HEK293T (cell line): ENCODE results near the gene MTMR10.

ENCODE experiments used
- ARNT ChIP-seq: fragments of 450-650 bp; IDR thresholded peaks from 2 replicates; pipeline ENCODE4 v1.6.1; 2017; ENCODE audit warnings: mild to moderate bottlenecking
- BHLHE40 ChIP-seq: fragments of 450-650 bp; IDR thresholded peaks from 2 replicates; pipeline ENCODE4 v1.6.1; 2016; ENCODE audit warnings: mild to moderate bottlenecking, moderate library complexity, borderline replicate concordance
- CTBP1 ChIP-seq: fragments of 450-650 bp; IDR thresholded peaks from 2 replicates; pipeline ENCODE4 v1.6.1; 2016; ENCODE audit warnings: borderline replicate concordance
- ELF4 ChIP-seq: fragments of 450-650 bp; IDR thresholded peaks from 2 replicates; pipeline ENCODE4 v1.6.1; 2017; ENCODE audit warnings: antibody characterized with exemption
- FOXA1 ChIP-seq: fragments of 450-650 bp; IDR thresholded peaks from 2 replicates; pipeline ENCODE4 v1.6.1; 2016; ENCODE audit warnings: mild to moderate bottlenecking
- FOXK2 ChIP-seq: fragments of 450-650 bp; IDR thresholded peaks from 2 replicates; pipeline ENCODE4 v1.6.1; 2016; ENCODE audit warnings: mild to moderate bottlenecking
- FOXM1 ChIP-seq: fragments of 450-650 bp; IDR thresholded peaks from 2 replicates; pipeline ENCODE4 v1.6.1; 2017; ENCODE audit warnings: mild to moderate bottlenecking, borderline replicate concordance
- LEF1 ChIP-seq: fragments of 450-650 bp; IDR thresholded peaks from 2 replicates; pipeline ENCODE4 v1.6.1; 2017; ENCODE audit warnings: mild to moderate bottlenecking, borderline replicate concordance
- NFRKB ChIP-seq: fragments of 450-650 bp; IDR thresholded peaks from 2 replicates; pipeline ENCODE4 v1.6.1; 2016; ENCODE audit warnings: mild to moderate bottlenecking, moderate library complexity
- PKNOX1 ChIP-seq: fragments of 450-650 bp; IDR thresholded peaks from 2 replicates; pipeline ENCODE4 v1.6.1; 2016
- SP1 ChIP-seq: fragments of 450-650 bp; IDR thresholded peaks from 2 replicates; pipeline ENCODE4 v1.6.1; 2017
- SUZ12 ChIP-seq: fragments of 450-650 bp; IDR thresholded peaks from 2 replicates; pipeline ENCODE4 v1.6.1; 2016; ENCODE audit warnings: mild to moderate bottlenecking
- TARDBP ChIP-seq: fragments of 450-650 bp; IDR thresholded peaks from 2 replicates; pipeline ENCODE4 v1.6.1; 2016
- ZNF384 ChIP-seq: fragments of 450-650 bp; IDR thresholded peaks from 2 replicates; pipeline ENCODE4 v1.6.1; 2016

- TF ChIP-seq ELF4: no peak
- TF ChIP-seq SP1: no peak
- TF ChIP-seq LEF1: no peak
- no peak for TF ChIP-seq FOXK2
- TF ChIP-seq TARDBP: no peak
- no peak for TF ChIP-seq PKNOX1
- no peak for TF ChIP-seq FOXM1
- no peak for TF ChIP-seq ZNF384
- TF ChIP-seq SUZ12: no peak
- TF ChIP-seq FOXA1: no peak
- TF ChIP-seq ARNT: no peak
- TF ChIP-seq BHLHE40: no peak
- TF ChIP-seq NFRKB: no peak
- no peak for TF ChIP-seq CTBP1
These were observed 5.8 kb upstream of the MTMR10 start for GRCh38 chr15:30997270-30997669.
